ENCODE measurements around the gene LRRC37A. TPM values are rescaled to one million over a fixed set of nuclear protein-coding genes. Genes with fewer than 3 reads are reported as not detected.
"Not testable (repeated sequence)": the region's sequence is repeated elsewhere in the genome, so short reads cannot be mapped to it uniquely, and the experiment has no call there.

LRRC37A gene
- total and polyA plus RNA-seq, 10 of the 15 experiments (the other 5 are each of a cell fraction or from before 2014, with no cell fraction given), result 0.18 to 4.0 (median 2.4) TPM

DNA sequence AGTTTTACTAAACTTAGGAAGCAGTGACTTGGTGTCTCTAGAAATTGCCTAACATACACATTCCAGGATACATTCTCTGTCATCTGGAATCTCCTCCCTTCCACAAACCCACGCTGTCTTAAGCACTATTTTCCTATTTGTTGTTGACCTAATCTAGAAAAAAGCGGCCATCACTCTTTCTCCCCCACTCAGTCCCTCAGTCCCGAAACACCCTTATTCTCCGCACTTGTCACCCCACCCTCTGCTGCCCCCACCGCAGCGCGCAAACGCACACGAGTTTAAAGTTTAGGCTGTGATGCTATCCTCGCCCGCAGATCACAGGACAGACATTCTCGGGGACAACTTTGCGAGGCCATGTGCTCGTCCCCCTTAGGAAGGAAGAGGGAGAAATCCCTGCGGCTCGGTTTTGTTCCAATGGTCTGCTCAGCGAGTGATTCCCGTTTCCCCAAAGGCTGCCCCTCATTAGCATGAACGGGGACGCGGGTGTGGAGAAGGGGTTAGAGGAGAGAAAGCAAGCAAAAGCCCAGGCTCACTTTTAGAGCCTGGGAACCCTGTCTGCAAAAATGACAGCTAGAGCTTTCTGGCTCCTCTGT is 28.8 kb upstream of the LRRC37A start:
- in situ Hi-C loops (cut with MboI), result loop anchor here (5.0 to 25.0 kb wide), 2 partner anchors 264 to 679 kb away; no protein-coding TSS in a partner anchor
- CTCF ChIA-PET, result interaction anchor here (1.0 to 7.5 kb wide), 4 partner anchors 10 to 80 kb away, joined by 3 to 64 read pairs (median 5); partner anchors contain the start of gene KANSL1
- FAIRE-seq; intact Hi-C loops (cut with micrococcal nuclease; ENCODE audit: unreplicated experiment); H3K79me2 ChIP-seq (ENCODE audit: control insufficient read depth, insufficient read depth, low read length); POLR2A ChIA-PET; H4K20me1 ChIP-seq (ENCODE audit: control insufficient read depth, insufficient read depth); H3K27me3 ChIP-seq (replicated peaks in 1 of 2; ENCODE audit: control insufficient read depth in 2 of 2, insufficient read depth in 2 of 2, low read length in 1 of 2); H3K36me3 ChIP-seq (ENCODE audit: control insufficient read depth in 2 of 2, insufficient read depth in 2 of 2, low read length in 1 of 2); BruUV-seq (replicated peaks); DNase-seq (ENCODE audit: low read depth, low spot score); H3K9me3 ChIP-seq (replicated peaks; ENCODE audit: control insufficient read depth, insufficient read depth, low read length): not testable (repeated sequence)
- TF ChIP-seq, protein P1, sequence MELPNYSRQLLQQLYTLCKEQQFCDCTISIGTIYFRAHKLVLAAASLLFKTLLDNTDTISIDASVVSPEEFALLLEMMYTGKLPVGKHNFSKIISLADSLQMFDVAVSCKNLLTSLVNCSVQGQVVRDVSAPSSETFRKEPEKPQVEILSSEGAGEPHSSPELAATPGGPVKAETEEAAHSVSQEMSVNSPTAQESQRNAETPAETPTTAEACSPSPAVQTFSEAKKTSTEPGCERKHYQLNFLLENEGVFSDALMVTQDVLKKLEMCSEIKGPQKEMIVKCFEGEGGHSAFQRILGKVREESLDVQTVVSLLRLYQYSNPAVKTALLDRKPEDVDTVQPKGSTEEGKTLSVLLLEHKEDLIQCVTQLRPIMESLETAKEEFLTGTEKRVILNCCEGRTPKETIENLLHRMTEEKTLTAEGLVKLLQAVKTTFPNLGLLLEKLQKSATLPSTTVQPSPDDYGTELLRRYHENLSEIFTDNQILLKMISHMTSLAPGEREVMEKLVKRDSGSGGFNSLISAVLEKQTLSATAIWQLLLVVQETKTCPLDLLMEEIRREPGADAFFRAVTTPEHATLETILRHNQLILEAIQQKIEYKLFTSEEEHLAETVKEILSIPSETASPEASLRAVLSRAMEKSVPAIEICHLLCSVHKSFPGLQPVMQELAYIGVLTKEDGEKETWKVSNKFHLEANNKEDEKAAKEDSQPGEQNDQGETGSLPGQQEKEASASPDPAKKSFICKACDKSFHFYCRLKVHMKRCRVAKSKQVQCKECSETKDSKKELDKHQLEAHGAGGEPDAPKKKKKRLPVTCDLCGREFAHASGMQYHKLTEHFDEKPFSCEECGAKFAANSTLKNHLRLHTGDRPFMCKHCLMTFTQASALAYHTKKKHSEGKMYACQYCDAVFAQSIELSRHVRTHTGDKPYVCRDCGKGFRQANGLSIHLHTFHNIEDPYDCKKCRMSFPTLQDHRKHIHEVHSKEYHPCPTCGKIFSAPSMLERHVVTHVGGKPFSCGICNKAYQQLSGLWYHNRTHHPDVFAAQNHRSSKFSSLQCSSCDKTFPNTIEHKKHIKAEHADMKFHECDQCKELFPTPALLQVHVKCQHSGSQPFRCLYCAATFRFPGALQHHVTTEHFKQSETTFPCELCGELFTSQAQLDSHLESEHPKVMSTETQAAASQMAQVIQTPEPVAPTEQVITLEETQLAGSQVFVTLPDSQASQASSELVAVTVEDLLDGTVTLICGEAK (IDR thresholded peaks at IDR 0.05; ENCODE audit: borderline replicate concordance), result peak; percentile 52; the same call in 1 of the 2 replicates
- TF ChIP-seq, protein P2, sequence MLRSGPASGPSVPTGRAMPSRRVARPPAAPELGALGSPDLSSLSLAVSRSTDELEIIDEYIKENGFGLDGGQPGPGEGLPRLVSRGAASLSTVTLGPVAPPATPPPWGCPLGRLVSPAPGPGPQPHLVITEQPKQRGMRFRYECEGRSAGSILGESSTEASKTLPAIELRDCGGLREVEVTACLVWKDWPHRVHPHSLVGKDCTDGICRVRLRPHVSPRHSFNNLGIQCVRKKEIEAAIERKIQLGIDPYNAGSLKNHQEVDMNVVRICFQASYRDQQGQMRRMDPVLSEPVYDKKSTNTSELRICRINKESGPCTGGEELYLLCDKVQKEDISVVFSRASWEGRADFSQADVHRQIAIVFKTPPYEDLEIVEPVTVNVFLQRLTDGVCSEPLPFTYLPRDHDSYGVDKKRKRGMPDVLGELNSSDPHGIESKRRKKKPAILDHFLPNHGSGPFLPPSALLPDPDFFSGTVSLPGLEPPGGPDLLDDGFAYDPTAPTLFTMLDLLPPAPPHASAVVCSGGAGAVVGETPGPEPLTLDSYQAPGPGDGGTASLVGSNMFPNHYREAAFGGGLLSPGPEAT (IDR thresholded peaks at IDR 0.05; ENCODE audit: low read depth), result 0 out of 2 replicates have a peak, but pooled peaks have one; percentile 10
- TF ChIP-seq, protein P3, sequence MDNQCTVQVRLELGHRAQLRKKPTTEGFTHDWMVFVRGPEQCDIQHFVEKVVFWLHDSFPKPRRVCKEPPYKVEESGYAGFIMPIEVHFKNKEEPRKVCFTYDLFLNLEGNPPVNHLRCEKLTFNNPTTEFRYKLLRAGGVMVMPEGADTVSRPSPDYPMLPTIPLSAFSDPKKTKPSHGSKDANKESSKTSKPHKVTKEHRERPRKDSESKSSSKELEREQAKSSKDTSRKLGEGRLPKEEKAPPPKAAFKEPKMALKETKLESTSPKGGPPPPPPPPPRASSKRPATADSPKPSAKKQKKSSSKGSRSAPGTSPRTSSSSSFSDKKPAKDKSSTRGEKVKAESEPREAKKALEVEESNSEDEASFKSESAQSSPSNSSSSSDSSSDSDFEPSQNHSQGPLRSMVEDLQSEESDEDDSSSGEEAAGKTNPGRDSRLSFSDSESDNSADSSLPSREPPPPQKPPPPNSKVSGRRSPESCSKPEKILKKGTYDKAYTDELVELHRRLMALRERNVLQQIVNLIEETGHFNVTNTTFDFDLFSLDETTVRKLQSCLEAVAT (IDR thresholded peaks at IDR 0.05), result 0 out of 2 replicates have a peak, but pooled peaks have one; percentile 36
- TF ChIP-seq ZNF207 (IDR thresholded peaks at IDR 0.05; ENCODE audit: borderline replicate concordance), result 0 out of 2 replicates have a peak, but pooled peaks have one; percentile 39
- 0 out of 2 replicates have a peak, but pooled peaks have one; percentile 9 for TF ChIP-seq SIN3A (IDR thresholded peaks at IDR 0.05; ENCODE audit: low read depth, low read length)
- ATAC-seq, result peak; percentile 5
- RAD21 ChIA-PET (ENCODE audit: unreplicated experiment), result interaction anchor here (0.9 to 1.5 kb wide), 3 partner anchors 53 to 79 kb away, joined by 3 to 5 read pairs (median 3); no protein-coding TSS in a partner anchor
- peak overlapping the region; percentile 20; the same call in 1 of the 2 replicates for H3K27ac ChIP-seq (ENCODE audit: control insufficient read depth, insufficient read depth)
- H3K9ac ChIP-seq (ENCODE audit: control insufficient read depth, insufficient read depth, low read length), result peak overlapping the region; percentile 73
- SMC1A ChIA-PET (ENCODE audit: uncharacterized antibody, unreplicated experiment), result interaction anchor here (0.6 to 2.0 kb wide), 4 partner anchors 20 to 1235 kb away, joined by 3 to 7 read pairs (median 4); no protein-coding TSS in a partner anchor
- peaks cover 13% of the 10 kb centered on the region for H3K4me1 ChIP-seq (ENCODE audit: control insufficient read depth, insufficient read depth, low read length)
- WGBS (ENCODE audit: insufficient coverage, insufficient replicate concordance, low lambda C conversion rate, missing lambda C conversion rate), result 20% methylated on average over 21 of the region's 21 CpGs
- H2AFZ ChIP-seq (ENCODE audit: control insufficient read depth, low read depth, low read length), result peak overlapping the region; percentile 93
- peak overlapping the region; percentile 91 for H3K4me2 ChIP-seq (ENCODE audit: control insufficient read depth, insufficient read depth)
- H3K4me3 ChIP-seq, result peak overlapping the region; percentile 62

All from GM12878 (cell line).